Thyroid gland (tissue), 4 donors: ENCODE results near the gene PARD3B.

ENCODE experiments used
- POLR2A ChIP-seq, 2 donors: fragments of 450-650 bp; IDR thresholded peaks; one replicate each; pipeline ENCODE4 v1.6.1; 2017; ENCODE audit warnings: antibody characterized with exemption in 2 of 2, mild to moderate bottlenecking in 2 of 2, moderate library complexity in 1 of 2
- TF ChIP-seq, protein P1 (sequence below), 6 experiments: fragments of 200-600 bp in 3 of 6; fragments of 450-650 bp in 3 of 6; sonication (generic) in 3 of 6; IDR thresholded peaks; one replicate each; pipeline ENCODE4 v1.5.1; 2016 to 2019; ENCODE audit warnings: antibody characterized with exemption in 6 of 6, mild to moderate bottlenecking in 2 of 6, inconsistent platforms in 1 of 6, moderate library complexity in 1 of 6

DNA sequence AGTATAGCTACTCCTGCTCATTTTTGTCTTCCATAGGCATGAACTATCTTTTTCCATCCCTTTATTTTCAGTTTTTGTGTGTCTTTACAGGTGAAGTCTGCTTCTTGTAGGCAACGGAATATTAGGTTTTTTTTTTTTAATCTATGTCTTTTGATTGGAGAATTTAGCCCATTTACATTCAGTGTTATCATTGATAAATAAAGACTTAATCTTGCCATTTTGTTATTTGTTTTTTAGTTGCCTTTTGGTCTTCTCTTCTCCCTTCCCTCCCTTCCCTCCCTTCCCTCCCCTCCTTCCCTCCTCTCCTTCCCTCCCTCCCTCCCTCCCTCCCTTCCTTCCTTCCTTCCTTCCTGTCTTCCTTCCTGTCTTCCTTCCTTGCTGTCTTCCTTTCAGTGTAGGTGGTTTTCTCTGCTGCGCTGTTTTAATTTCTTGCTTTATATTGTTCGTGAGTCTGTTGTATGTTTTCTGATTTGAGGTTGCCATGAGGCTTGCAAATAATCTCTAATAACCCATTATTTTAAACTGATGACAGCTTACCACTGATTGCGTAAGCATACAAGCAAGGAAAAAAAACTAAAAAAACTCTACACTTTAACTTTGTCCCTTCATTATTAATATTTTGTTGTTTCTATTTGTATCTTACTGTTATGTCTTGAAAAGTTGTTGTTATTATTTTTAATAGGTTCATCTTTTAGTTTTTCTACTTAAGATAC, 353.8 kb downstream of the PARD3B start:
- TF ChIP-seq, protein P1, sequence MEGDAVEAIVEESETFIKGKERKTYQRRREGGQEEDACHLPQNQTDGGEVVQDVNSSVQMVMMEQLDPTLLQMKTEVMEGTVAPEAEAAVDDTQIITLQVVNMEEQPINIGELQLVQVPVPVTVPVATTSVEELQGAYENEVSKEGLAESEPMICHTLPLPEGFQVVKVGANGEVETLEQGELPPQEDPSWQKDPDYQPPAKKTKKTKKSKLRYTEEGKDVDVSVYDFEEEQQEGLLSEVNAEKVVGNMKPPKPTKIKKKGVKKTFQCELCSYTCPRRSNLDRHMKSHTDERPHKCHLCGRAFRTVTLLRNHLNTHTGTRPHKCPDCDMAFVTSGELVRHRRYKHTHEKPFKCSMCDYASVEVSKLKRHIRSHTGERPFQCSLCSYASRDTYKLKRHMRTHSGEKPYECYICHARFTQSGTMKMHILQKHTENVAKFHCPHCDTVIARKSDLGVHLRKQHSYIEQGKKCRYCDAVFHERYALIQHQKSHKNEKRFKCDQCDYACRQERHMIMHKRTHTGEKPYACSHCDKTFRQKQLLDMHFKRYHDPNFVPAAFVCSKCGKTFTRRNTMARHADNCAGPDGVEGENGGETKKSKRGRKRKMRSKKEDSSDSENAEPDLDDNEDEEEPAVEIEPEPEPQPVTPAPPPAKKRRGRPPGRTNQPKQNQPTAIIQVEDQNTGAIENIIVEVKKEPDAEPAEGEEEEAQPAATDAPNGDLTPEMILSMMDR (IDR thresholded peaks at IDR 0.05), result no peak
- TF ChIP-seq POLR2A (IDR thresholded peaks at IDR 0.05), result no peak
